Astrocyte of the hippocampus (primary cell): Measurements from ENCODE around the gene PTGIS.
"Not testable (repeated sequence)": the region's sequence is repeated elsewhere in the genome, so short reads cannot be mapped to it uniquely, and the experiment has no call there.

Source experiments
- DNase-seq: peaks from one replicate; pipeline ENCODE4 v3.0.0; 2011; ENCODE audit warnings: low read depth, low spot score

PTGIS gene

DNA sequence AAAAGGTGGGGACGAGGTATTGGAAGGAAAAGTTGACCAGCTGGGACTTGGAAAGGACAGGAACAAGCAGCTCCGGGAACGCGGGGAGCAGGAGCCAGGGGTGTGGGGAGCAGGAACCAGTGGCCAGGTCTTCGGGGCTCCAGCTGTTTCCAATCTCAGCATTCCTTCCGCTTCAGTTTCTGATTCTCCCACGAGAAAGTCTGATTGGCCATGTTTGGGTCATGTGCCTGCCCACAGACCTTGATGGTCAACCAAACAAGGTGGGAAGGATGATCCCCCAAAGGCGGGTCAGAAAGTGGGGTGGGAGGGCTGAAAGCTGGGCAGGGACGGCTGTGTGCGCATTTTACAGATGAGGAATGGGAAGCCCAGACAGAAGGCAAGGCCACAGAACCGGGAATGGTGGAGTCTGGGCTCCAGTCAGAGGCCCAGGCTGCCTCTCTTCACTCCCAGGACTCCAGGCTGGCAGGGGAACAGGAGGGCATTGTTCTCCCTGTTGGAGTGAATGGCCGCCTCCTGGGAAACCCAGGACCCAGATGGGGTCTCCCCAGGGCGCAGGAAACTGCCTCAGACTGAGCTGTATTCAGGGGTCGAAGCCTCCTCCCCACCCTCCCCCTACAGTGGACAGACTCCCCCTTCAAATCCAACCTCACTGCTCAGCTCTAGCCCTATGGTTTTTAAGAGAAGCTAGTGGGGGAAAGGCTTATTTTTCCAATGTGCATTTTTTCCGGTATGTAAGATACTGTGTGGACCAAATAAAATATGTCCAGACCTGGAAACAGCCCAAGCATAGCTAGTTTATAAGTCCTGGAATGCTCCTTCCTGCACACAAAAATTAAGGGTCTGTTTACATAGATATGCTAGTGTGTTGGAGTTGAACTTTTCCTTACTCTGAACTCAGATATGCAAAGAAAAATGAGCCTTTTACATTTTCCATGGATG is 12.2 kb upstream of the PTGIS start:
- peak; percentile 55 for DNase-seq

DNA sequence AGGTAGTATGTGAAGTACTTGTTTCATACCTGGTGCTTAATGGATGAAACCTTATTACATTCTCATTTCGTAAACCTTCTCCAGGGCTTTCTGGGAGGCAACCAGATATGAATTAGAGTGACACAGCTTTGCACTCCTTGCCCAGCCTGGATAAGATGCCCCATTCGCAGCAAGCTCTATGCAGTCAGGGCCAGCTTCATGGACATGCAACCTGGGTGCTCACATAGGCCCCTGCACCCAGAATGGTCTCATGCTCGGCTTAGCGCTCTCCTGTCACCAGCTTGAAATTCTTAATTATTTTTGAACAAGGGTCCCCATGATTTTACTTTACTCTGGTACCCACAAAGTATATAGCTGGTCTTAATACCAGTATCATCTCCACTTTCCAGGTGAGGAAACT is 11.3 kb upstream of the PTGIS start:
- DNase-seq = no peak

DNA sequence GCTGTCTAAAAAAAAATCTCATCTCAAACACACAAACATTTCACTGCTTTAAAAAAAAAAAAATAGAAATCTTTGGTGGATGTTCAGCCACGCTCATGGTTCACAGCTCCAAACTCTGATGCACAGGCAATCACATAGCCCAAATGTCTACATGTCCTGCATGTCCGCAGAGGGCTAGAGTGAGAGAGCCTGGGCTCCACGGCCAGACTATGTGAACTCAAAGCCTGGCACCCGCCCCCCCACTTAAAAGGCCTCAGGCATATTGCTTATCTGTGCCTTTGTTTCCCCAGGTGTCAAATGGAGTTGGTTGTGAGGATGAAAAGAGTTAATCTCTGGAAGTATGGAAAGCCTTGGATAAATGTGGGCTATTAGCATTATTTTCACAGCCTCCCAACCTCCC is 10.5 kb upstream of the PTGIS start:
- no peak for DNase-seq

DNA sequence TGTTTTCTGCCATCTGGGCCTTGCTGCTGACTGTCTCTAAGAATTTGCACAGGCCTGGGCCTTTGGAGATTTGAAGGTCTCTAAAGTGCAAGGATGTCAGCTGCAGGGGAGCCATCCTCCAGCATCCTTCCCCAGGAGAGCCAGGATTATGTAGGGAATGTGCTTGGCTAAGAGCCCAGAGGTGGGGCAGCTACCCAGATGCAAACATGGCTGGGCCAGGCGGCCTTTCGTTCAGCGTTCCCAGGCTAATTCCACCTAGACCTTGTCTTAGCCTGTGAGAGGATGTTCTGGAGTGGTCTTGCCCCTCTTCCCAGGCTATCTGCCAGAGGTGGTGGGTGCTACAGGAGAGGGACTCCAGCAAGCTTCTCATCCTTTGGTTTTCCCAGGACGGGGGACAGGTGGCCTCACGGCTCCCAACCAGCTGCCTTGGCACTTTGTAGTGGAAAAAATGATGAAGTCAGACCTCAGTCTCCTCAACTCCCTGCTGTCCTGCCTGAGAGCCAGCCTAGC is 7.7 kb upstream of the PTGIS start:
- DNase-seq = peak; percentile 78

DNA sequence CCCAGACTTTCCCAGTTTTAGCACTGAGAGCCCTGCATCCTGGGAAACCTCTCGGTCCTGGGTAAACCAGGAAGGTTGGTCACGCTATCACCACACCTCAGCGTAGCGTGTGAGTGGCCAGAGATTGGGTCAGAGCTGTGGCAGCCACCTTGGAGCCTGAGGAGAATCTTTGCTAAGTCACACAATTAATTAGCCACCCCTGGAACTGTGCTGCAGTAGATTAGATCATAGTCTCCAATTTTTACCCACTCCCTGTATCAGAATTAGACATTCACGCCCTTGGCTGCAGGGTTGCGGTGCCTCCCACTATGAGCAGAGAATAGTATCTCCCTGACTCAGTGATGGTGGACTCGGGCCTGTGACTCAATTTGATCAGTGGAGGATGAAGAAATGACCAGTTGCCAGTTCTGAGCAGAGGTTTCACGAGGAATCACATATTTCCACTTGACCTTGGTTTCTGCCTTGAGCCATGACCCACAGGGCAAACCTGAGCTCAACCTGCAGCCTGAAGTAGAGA is 6.0 kb upstream of the PTGIS start:
- peak; percentile 74 for DNase-seq

DNA sequence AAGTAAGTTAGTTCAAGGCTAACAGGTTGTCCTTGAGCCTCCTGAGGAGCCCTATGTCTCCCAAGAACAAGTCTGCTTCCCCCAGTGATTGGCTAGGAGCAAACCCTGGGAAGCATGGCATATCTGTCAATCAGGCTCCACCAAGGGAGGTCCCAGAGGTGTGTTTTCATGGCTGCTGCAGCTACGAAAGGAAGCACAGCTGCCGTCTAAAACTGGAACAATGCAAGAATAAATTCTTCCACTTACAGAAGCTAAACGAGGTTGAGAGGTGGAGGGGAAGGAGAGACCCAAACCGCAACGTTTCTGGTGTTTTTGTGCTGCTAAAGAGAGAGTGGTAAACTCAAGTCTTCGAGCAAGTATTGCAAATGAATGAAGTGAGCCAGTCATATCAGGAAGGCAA is 4.9 kb upstream of the PTGIS start:
- no peak for DNase-seq

DNA sequence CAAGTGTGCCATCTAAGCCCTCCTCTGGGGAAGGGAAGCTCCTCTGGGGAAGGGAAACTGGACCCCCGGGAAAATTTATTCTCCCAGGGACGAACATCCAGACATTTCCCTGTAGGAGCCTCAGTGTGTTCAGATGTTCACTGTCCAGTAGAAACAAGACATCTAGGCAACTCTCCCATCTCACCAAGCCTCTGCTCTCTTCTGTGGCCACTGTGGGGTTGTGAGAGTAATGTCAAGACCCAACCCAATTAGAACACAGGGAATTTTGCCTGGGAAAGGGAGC is 3.6 kb upstream of the PTGIS start:
- no peak for DNase-seq

DNA sequence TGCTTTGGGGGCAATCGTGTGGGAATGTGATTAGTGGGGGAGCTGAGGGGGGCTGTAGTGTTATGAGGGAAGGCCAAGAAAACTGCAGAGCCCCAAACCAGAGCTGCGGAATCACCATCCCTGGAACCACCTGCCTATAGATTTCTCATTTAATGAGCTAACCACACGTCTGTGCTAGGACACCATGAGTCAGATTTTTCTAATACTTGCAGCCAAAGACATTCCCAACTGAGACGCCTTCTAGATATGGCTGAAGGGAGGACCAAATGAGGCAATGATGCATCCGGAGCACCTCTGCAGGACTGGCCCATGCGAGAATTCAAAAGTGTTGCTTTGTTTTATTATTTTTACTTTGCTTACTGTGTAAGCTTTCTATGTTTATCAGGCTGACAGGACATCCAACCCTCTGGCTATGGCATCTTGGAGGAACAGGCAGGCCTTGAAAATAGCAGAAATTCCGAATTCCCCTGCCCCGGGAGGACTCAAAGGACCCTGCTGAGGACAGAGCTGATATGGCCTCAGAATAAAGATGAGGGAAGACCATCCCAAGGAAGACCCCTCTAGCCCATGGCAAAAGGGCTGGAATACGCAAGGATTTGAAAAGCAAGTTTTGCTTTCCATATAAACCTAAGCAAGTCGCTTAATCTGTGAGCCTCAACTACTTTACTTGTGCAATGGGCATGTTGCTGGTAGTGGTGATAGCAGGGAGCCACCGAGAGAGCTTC is 3.1 kb upstream of the PTGIS start:
- peak; percentile 66 for DNase-seq

DNA sequence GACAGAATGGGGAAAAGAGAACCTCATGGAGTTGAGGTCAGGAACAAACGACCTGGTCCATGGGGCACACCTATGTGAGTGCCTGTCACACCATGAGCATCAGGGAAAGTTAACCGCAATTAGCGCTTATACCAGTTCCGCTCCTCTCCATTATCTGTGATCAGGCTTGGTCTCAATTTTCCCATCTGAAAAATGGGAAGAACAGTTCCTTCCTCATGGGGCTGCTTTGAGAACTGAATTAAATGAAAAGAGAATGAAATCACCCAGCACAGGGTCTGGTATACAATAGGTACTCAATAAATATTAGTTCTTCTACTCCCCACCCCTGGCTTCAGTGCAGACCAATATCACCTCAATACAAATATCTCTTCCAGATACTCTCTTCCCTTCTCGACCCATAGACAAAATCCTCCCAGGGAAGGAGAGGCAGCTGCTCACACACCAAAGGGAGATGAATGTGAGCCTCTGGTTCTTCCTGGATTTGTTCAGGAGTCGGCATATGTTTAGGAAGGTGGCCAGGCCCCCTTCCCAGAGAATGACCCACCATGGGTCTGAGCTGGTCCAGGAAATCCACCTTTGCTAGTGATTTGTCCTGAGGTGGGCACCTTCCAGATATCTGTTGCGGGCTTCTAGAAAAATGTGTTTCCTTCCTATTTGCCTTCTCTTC is 2.4 kb upstream of the PTGIS start:
- DNase-seq = no peak

DNA sequence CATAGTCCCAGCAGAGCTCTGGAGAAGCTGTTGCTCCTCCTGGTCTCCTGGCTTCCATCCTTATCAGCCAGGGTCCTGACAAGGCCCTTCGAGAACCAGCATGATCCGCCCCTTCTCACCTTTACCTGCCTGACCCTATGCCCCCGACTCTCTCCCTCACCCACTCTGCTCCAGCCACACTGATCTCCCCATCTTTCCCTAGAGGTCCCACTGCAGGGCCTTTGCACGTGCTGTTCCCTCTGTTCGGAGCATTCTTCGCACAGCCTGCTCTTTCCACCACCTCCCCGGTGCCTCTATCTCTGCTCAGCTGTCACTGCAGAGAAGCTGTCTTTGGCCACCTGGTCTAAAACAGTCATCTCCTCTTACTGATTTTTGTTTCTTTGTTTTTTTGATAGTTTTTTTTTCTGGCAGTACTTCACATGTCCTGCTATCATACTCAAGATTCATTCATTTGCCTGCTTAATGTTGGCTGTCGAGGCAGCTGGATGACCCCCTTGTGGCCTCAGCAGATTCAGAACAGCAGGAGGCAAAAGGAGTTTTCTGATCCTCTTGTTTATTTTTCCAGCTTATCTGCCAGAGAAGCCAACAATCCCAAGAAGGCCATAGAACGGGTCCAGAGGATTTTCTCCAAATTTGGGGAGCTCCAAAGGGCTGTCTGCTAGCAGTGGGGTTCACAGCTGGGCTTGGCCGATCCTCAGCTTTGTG is 1.6 kb upstream of the PTGIS start:
- DNase-seq = no peak

DNA sequence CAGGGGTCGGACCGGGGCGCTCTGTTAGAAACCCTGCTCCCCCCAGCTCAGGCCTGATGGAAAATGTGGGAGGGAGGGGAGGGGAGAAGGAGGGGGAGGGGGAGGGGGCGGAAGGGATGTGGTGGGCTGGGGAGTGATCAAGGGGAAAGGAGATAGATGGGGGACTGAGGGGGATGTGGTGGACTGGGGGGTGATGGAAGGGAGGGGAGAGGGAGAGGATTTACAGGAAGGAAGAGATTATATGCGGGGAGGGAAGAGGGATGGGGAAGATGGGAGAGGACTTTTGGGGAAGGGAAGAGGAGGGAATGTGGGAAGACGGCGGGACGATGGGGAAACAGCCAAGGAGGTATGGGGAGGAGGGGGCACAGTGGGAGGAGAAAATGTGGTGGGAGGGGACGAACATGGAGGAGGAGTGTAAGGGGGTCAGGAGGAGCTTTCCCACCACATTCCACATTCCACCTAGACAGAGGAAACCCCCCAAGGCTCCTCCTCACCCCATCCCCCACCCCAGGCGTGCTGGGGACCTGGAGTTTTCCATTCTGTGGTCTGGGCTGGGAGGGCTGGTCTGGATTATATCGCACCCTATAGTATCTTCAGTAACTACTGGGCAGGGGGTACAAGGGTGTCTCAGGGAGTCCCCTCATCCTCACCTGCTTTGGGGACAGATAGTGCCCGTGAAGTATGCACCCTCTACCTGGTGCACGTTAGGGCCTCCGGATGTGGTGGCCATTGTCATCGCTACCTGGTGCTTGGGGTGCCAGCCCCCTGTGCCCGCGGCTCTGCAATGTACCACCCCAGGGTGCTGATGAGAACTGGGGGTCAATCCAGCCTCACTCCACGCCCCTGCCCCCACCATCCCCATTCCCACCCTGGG is 578 bp upstream of the PTGIS start:
- peak; percentile 48 for DNase-seq

DNA sequence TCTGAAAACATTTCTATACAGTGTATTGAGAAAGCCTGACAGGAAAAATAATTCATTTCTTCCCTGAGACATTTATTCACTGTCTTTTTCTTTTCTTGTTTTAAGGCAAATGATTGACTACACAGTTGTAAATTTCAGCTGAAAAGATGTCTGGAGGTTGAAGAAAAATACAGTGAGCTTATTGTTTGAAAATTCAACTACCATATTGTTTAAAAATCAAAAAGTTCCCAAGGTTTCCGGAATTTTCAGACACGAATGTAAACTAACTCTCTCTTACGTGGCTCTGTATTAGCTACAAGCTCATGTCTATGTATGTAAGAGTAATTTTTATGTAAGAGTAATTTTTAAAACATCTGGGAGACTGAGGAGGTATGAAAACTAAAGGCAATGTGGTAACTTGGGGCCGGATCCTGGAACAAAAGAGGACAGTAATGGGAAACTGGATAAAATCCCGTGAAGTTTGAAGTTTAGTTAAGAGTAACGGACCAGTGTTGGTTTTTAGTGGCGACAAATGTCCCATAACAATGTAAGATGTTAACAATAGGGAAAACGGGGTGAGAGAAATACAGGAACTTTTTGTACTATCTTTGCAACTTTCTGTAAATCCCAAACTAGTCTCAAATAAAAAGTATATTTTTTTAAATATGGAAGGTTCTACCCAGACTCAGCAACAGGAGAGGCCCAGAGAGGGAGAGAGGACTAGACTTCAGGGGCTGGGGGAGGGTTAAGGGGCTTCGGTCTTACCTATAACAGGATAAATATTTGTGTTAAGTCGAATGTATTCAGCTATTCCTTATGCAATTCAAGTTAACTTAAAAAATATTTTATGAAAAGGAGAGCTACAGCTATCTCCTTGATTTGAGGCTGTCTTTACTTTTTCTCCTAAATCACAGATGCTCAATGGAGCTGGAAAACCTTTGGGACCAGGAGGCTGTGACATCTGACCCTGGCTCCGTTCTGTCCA is 1.3 kb downstream of the PTGIS start:
- no peak for DNase-seq

DNA sequence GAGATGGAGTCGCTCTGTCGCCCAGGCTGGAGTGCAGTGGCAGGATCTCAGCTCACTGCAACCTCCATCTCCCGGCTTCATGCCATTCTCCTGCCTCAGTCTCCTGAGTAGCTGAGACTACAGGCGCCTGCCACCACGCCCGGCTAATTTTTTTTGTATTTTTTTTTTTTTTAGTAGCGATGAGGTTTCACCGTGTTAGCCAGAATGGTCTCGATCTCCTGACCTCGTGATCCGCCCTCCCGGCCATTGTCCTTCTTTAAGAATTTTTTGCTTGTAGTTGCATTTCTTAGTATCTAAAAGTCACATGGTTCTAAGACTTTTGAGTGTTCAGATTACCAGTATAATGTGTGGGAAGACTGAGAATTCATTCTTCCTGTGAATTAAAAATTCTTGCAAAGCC is 2.9 kb downstream of the PTGIS start:
- not testable (repeated sequence) for DNase-seq

DNA sequence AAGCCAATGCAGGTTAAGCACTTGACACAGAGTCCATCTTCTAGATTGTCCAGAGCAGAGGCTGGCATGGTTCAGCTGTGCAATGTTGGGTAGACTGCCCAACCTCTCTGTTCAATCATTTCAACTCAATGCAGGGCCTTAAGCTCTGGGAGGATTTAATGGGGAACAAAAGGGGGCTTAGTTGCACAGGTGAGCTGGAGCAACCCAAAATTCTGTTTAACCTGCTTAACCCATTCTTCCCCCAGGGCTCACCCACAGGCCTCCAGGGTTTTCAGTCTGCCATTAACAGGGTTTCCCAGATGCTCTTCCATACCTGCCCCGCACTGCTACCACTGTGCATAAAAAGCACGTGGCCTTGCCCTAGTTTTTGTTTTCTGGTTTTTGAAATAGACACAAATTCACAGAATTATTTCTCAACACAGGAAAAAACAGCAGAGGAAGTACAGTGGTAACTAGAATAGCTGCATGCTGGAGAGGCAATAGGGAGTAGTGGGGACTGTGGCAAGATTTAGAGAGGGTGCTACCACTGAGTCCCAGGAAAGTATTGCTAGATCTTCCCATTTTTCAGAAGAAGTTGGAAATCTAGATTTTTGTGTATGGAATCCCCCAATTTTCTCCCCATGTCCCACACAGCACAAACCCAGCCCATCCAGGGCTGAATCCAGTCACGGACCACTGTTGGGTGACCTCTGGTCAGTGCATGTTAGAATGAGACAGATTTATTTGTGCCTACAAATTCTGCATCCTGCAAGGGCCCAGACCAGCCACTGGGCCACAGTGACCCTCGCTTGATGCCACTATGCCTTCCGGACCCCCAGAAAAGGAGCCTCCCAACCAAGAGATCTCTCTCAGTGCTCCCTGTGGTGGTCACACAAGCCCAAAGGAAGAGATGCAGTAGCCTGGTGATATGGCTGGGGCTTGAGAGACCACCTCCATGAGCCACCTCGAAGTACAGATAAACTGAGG is 4.6 kb downstream of the PTGIS start:
- DNase-seq = no peak

DNA sequence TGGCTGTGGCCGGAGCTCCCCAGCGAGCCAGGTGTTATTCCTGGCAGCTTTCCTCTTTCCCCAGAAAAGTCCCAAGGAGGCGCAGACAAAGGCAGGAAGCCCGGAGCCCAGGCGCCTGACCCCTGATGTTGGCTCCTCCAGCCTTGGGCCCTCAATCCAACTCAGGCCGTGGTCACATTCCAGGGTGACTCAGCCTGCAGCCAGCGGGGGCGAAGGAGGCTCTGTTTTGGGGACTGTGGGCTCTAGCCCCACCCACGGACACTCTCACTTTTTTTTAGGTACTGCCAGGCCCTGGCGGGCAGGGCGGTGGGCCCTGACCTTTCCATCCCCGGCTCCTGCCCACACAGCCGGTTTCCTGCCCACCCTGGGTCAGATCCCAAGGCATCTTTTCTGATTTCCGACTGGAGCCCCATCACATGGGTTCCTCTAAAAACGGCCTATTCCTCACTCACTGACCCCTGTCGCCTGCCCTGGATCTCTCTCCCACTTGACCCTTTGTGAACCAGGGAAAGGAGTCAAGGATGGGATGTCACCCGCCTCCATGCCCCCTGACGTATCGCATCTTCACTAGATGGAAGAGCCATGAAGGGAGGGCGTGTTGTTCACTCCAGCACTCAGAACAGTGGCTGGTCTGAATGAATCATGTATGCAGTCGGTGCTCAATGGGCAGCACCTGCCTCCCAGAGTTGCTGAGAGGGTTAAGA is 5.5 kb downstream of the PTGIS start:
- peak; percentile 92 for DNase-seq

DNA sequence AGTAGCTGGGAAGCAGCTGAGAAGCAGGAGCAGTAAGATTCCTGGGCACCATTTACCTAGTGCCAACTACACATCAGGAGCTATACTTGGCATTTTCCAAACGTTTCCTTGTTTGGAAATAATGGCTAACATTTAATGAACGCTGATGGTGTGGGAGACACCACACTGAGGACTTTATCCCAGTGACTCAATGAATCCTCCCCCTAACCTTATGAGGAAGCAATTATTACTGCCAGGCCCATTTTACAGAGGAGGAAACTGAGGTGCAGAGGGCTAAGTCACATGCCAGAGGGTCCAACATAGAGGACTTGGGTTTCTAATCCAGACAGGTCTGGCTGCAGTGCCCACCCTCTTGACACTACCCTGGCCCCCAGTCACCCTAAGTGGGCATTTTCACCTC is 6.1 kb downstream of the PTGIS start:
- DNase-seq = no peak

DNA sequence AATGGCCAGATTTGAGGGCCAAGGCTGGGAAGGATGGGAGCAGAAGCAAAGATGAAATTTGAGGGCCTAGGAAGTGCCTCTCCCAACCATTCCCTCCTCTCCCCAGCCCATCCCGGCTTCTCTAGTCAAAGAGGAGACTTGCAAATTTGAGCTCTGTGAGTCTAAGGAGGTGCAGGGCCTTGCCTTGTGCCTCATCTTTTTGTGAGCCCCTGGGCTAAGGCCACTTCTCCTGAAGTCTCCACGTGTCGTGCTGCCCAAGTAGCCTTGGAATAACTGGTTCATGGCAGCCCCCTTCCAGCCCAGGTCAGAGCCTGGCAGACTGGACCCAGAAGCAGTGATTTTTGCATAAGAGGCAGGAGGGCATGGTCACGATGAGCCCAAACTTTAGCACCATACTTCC is 6.7 kb downstream of the PTGIS start:
- DNase-seq = no peak

DNA sequence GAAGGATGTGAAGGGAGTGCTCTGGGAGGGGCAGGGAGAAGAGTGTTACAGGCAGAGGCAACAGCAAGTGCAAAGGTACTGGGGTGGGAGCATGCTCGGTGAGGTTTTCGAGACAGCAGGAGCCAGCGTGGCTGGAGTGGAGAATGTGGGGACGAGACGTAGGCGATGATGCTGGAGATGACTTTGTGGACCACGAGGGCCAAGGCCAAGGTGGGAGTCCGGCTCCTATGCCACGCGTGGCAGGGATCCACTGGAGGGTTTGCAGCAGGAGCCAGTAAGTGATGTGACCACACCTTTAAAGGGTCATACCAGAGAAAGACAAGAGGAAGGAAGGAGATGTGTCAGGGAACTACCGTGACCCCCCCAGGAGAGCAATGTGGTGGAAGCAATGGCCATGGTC is 7.3 kb downstream of the PTGIS start:
- DNase-seq = no peak
